H4 (cell line): ENCODE data around the gene KIAA1671. TPM values are rescaled to one million over a fixed set of nuclear protein-coding genes. Genes with fewer than 3 reads are reported as not detected.

Experiments used
- DNase-seq: peaks from one replicate; pipeline ENCODE4 v3.0.0-alpha.2; 2015; ENCODE audit warnings: low spot score
- total RNA-seq: library from RNA; depleted of rRNA; stranded (reverse); fragments of >200 nt; shearing (Covaris generic); gene quantifications from 2 replicates; pipeline ENCODE4 v1.2.3, GENCODE V29; 2014

The KIAA1671 gene
- total RNA-seq, 1 experiment from 2014 or later, result 3.2 TPM

GRCh38 chr22:24981066-24981465 lies 28.6 kb downstream of the KIAA1671 start:
- DNase-seq, result no peak

- DNase-seq, result no peak
Observed at GRCh38 chr22:24981656-24982055, 29.1 kb downstream of the KIAA1671 start.

- DNase-seq, result no peak
Observed at GRCh38 chr22:24982301-24983056, 30.0 kb downstream of the KIAA1671 start.

- DNase-seq, result no peak
Observed at GRCh38 chr22:24983151-24983550, 30.6 kb downstream of the KIAA1671 start.

GRCh38 chr22:24984122-24984521 lies 31.6 kb downstream of the KIAA1671 start:
- DNase-seq, result no peak

GRCh38 chr22:24985826-24986214 lies 33.3 kb downstream of the KIAA1671 start:
- peak; percentile 53 for DNase-seq

GRCh38 chr22:24986816-24987215 lies 34.3 kb downstream of the KIAA1671 start:
- no peak for DNase-seq

- no peak for DNase-seq
Observed at GRCh38 chr22:24989135-24989534, 36.6 kb downstream of the KIAA1671 start.

- DNase-seq, result no peak
Observed at GRCh38 chr22:24989541-24989951, 37.0 kb downstream of the KIAA1671 start.

GRCh38 chr22:24990344-24990905 lies 37.9 kb downstream of the KIAA1671 start:
- no peak for DNase-seq

- no peak for DNase-seq
Observed at GRCh38 chr22:24992946-24993345, 40.4 kb downstream of the KIAA1671 start.

GRCh38 chr22:24994070-24994763 lies 41.7 kb downstream of the KIAA1671 start:
- peak; percentile 24 for DNase-seq

- DNase-seq, result no peak
Observed at GRCh38 chr22:24995649-24996180, 43.2 kb downstream of the KIAA1671 start.

GRCh38 chr22:24996420-24996952 lies 44.0 kb downstream of the KIAA1671 start:
- DNase-seq, result peak; percentile 49

GRCh38 chr22:24997023-24997422 lies 44.5 kb downstream of the KIAA1671 start:
- DNase-seq, result no peak

GRCh38 chr22:25000686-25001085 lies 48.2 kb downstream of the KIAA1671 start:
- no peak for DNase-seq

GRCh38 chr22:25002241-25002985 lies 49.9 kb downstream of the KIAA1671 start:
- DNase-seq, result no peak

GRCh38 chr22:25006354-25006753 lies 53.8 kb downstream of the KIAA1671 start:
- DNase-seq, result no peak

- DNase-seq, result no peak
Observed at GRCh38 chr22:25007444-25008106, 55.1 kb downstream of the KIAA1671 start.

GRCh38 chr22:25008666-25009065 lies 56.1 kb downstream of the KIAA1671 start:
- DNase-seq, result no peak

- DNase-seq, result no peak
Observed at GRCh38 chr22:25012741-25013143, 60.2 kb downstream of the KIAA1671 start.
